Activated CD4-positive, alpha-beta T cell treated with anti-CD3 and anti-CD28 coated beads for 1 hour (primary cell): ENCODE data around the gene EFCAB13.
"Not testable (repeated sequence)": the region's sequence is repeated elsewhere in the genome, so short reads cannot be mapped to it uniquely, and the experiment has no call there.

Experiments used
- DNase-seq: peaks from one replicate; pipeline ENCODE4 v3.0.0-alpha.2; 2020

EFCAB13 gene

DNA sequence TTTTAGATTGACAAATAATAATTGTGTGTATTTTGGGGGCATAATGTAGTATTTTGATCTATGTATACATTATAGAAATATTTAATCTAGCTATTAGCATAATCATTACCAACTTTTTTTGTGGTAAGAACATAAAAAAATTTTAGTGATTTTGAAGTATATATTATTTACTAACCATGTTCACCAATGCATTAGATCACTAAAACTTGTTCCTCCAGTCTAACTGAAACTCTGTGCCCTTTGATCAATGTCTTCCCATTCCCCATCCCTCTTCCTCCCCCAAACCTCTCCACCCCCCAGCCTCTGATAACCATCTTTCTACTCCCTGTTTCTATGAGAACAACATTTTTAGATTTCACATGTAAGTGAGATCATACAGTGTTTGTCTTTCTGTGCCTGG lies 8.5 kb downstream of the EFCAB13 start:
- DNase-seq, result no peak

GRCh38 chr17:47335101-47335936 lies 11.6 kb downstream of the EFCAB13 start:
- DNase-seq, result no peak

GRCh38 chr17:47338026-47338425 lies 14.3 kb downstream of the EFCAB13 start:
- no peak for DNase-seq

- DNase-seq, result no peak
These were observed 29.1 kb downstream of the EFCAB13 start for GRCh38 chr17:47352848-47353247.

DNA sequence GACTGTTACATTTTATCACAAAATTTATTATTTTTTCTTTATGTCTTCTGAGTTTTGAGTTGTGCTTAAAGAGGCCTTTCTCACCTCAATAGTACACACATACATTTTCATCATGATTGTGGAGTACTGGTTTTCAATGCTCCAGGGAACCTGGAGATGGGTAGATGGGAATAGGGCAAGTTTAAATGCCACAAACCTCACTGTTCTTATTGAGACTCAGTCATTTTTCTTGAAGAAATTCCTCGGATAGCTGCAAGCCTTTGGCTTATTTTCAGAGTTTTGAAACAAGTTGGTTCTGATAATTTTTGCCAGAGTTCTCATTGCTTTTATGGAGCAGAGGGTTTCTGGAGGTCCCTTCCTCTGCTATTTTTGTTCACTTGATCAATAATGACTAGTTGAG lies 34.9 kb downstream of the EFCAB13 start:
- no peak for DNase-seq

- DNase-seq, result no peak
These were observed 39.4 kb downstream of the EFCAB13 start for GRCh38 chr17:47363171-47363570.

- no peak for DNase-seq
These were observed 43.5 kb downstream of the EFCAB13 start for GRCh38 chr17:47367257-47367656.

GRCh38 chr17:47368262-47368661 lies 44.5 kb downstream of the EFCAB13 start:
- no peak for DNase-seq

DNA sequence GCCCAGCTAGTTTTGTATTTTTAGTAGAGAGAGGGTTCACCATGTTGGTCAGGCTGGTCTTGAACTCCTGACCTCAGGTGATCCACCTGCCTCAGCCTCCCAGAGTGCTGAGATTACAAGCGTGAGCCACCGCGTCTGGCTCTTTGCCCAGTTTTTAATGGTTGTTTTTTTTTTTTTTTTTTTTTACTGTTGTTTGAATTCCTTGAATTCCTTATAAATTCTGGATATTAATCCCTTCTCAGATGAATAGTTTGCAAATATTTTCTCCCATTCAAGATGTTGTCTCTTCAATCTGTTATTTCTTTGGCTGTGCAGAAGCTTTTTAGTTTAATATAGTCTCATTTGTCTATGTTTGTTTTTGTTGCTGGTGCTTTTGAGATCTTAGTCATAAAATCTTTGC lies 47.1 kb downstream of the EFCAB13 start:
- not testable (repeated sequence) for DNase-seq

- DNase-seq, result no peak
These were observed 49.2 kb downstream of the EFCAB13 start for GRCh38 chr17:47373002-47373401.

DNA sequence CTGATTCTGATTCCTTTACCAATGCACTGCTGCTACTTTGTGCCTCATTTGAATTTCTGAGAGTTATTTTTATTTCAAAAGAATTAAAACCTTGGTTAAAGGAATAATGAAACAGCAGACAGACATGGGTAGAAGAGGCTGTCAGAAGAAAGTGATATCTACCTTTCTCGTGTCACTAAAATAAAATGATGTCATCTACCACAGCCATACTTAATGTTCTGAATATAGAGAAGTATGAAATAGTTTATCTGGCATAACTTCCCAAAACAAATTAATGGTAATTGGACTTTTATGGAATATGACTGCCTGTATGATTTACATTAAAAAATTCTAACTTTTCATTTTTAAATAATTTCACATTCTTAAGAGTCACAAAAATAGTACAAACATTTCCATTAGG lies 52.5 kb downstream of the EFCAB13 start:
- no peak for DNase-seq

- no peak for DNase-seq
These were observed 65.1 kb downstream of the EFCAB13 start for GRCh38 chr17:47388825-47389224.

DNA sequence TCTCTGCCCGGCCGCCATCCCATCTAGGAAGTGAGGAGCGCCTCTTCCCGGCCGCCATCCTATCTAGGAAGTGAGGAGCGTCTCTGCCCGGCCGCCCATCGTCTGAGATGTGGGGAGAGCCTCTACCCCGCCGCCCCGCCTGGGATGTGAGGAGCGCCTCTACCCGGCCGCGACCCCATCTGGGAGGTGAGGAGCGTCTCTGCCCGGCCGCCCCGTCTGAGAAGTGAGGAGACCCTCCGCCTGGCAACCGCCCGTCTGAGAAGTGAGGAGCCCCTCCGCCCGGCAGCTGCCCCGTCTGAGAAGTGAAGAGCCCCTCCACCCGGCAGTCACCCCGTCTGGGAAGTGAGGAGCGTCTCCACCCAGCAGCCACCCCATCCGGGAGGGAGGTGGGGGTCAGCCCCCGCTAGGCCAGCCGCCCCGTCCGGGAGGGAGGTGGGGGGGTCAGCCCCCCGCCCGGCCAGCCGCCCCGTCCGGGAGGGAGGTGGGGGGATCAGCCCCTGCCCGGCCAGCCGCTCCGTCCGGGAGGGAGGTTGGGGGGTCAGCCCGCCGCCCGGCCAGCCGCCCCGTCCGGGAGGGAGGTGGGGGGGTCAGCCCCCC lies 73.9 kb downstream of the EFCAB13 start:
- not testable (repeated sequence) for DNase-seq

GRCh38 chr17:47400333-47400732 lies 76.6 kb downstream of the EFCAB13 start:
- no peak for DNase-seq

DNA sequence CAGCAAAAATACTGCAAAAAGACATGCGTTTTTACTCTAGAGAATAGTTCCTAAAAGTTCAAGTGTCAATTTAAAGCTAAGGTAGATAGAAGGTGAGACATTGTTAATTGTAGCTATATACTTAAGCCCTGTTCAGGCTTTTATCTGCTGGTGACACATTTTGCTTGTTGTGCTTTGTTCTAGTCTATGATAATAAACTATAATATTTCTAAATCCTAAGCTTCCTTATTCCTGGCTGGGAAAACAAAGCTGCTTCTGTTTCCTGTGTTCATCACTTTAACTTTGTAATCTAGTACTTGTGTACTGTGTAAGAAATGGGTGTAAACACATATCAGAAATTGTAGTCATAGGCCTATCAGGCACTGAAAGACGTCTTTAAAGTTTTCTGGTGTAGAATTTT lies 77.3 kb downstream of the EFCAB13 start:
- DNase-seq, result no peak

GRCh38 chr17:47404006-47404405 lies 80.3 kb downstream of the EFCAB13 start:
- DNase-seq, result no peak

GRCh38 chr17:47404875-47405274 lies 81.1 kb downstream of the EFCAB13 start:
- DNase-seq, result no peak

- no peak for DNase-seq
These were observed 90.1 kb downstream of the EFCAB13 start for GRCh38 chr17:47413872-47414271.

DNA sequence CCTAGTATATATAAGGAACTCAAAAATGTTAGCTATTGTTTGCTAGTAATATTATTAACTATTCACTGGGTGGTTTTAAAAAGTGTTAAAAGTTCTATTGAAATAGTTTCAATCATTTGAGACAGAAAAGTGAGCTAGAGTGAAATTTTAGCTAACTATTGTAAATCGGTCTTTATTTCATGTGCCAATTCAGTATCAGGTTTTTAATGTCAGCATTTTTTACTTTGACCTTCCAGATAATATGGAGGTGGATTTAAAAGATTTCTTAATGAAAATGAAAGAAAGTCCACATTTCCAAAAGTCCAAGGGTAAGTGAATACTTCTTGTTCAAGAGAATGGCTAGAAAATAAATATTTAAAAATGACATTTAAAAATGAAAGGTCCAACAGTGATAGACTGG lies 90.9 kb downstream of the EFCAB13 start:
- DNase-seq, result no peak

DNA sequence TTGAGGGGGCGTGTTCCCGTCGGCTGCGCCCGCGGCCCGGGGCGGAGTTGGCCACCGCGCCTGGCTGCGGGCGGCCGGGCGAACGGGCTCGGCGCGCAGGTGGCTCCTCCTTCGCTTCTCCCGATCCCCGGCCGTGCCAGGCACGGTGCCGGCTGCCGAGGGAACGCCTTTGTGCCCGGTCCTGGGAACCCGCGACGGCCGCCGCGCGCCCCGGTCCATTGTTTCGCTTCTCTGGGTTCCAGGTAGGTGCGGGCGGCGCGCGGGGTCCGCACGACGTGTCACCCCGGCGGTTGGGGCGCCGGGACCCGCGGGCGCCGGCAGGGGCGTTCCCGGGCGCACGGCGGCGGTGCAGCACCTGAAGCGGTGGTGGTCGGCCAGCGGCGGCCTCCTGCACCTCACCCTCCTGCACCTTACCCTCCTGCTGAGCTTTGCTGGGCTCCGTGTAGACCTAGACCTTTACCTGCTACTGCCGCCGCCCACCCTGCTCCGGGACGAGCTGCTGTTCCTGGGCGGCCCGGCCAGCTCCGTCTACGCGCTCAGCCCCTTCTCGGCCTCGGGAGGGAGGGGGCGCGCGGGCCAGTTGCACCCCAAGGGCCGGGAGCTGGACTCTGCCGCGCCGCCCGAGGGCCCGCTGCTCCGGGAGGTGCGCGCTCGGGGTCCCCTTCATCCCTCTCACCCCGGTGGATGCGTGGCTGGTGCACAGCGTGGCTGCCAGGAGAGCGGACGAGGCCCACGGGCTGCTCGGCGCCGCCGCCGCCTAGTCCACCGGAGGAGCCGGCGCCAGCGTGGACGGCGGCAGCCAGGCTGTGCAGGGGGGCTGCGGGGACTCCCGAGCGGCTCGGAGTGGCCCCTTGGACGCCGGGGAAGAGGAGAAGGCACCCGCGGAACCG lies 99.9 kb downstream of the EFCAB13 start:
- DNase-seq, result no peak

- not testable (repeated sequence) for DNase-seq
These were observed 101.5 kb downstream of the EFCAB13 start for GRCh38 chr17:47425233-47425632.

DNA sequence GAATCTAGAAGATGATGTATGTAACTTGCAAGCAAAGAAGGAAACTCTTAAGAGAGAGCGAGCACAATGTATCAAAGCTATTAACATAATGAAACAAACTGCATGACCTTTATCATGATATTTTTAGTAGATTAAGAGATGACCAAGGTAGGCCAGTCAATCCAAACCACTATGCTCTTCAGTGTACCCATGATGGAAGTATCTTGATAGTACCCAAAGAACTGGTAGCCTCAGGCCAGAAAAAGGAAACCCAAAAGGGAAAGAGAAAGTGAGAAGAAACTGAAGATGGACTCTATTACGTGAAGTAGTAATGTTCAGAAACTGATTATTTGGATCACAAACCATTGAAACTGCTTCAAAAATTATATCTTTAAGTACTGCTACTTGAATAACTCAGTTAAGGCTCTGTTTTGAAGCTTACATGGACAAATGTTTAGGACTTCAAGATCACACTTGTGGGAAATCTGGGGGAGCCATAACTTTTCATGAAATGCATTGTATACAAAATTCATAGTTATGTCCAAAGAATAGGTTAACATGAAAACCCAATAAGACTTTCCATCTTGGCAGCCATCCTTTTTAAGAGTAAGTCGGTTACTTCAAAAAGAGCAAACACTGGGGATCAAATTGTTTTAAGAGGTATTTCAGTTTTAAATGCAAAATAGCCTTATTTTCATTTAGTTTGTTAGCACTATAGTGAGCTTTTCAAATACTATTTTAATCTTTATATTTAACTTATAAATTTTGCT lies 102.3 kb downstream of the EFCAB13 start:
- DNase-seq, result not testable (repeated sequence)

GRCh38 chr17:47427985-47428384 lies 104.2 kb downstream of the EFCAB13 start:
- no peak for DNase-seq
